IPS-15b (cell line): ENCODE data around the gene FAF1.
"Not testable (repeated sequence)": the region's sequence is repeated elsewhere in the genome, so short reads cannot be mapped to it uniquely, and the experiment has no call there.

Experiments used
- H3K27me3 ChIP-seq: one replicate; pipeline ENCODE4 v1.6.1; 2013; ENCODE audit warnings: low read length; ENCODE audit not compliant: control insufficient read depth, insufficient read depth
- H3K36me3 ChIP-seq: one replicate; pipeline ENCODE4 v1.6.1; 2013; ENCODE audit warnings: low read length; ENCODE audit not compliant: control insufficient read depth, insufficient read depth
- H3K4me1 ChIP-seq: one replicate; pipeline ENCODE4 v1.6.1; 2013; ENCODE audit warnings: mild to moderate bottlenecking, low read length; ENCODE audit not compliant: control insufficient read depth, insufficient read depth
- H3K4me3 ChIP-seq: one replicate; pipeline ENCODE4 v1.5.1; 2013; ENCODE audit warnings: low read depth, low read length
- H3K9ac ChIP-seq: one replicate; pipeline ENCODE4 v1.6.1; 2013; ENCODE audit warnings: low read depth, mild to moderate bottlenecking, low read length
- H3K9me3 ChIP-seq: one replicate; pipeline ENCODE4 v1.6.1; 2013; ENCODE audit warnings: mild to moderate bottlenecking, low read length; ENCODE audit not compliant: control insufficient read depth, insufficient read depth

Gene FAF1

GRCh38 chr1:50959913-50960844, at the start of gene FAF1:
FAF1 (minus strand) TSS chr1:50960267; CDS start chr1:50959811, 456 bp downstream.
- H3K9ac ChIP-seq, result peak within 1 kb of the TSS; percentile 81
- H3K9me3 ChIP-seq, result no peaks in the 10 kb centered on the region
- peak within 1 kb of the TSS; percentile 69 for H3K4me3 ChIP-seq
- H3K27me3 ChIP-seq, result peaks cover 15% of the 10 kb centered on the region
- no peaks in the 10 kb centered on the region for H3K4me1 ChIP-seq
- H3K36me3 ChIP-seq, result no peaks in the 10 kb centered on the region

- H3K27me3 ChIP-seq, result no peaks in the 10 kb centered on the region
- H3K4me3 ChIP-seq, result no peak overlapping the region
- H3K36me3 ChIP-seq, result no peaks in the 10 kb centered on the region
- no peaks in the 10 kb centered on the region for H3K9me3 ChIP-seq
- H3K9ac ChIP-seq, result no peak overlapping the region
- H3K4me1 ChIP-seq, result no peaks in the 10 kb centered on the region
These were observed 49.3 kb upstream of the FAF1 start for GRCh38 chr1:51009381-51009780.

- not testable (repeated sequence) for H3K9ac ChIP-seq, H3K4me1 ChIP-seq, H3K4me3 ChIP-seq, H3K27me3 ChIP-seq, H3K36me3 ChIP-seq, H3K9me3 ChIP-seq
These were observed 45.5 kb upstream of the FAF1 start for GRCh38 chr1:51005549-51005948.

- Histone ChIP-seq H3K36me3 (no peaks in the 10 kb centered on the region), H3K27me3 (no peaks in the 10 kb centered on the region), H3K9ac (no peak overlapping the region), H3K9me3 (no peaks in the 10 kb centered on the region), H3K4me3 (no peak overlapping the region), H3K4me1 (no peaks in the 10 kb centered on the region)
These were observed 42.4 kb upstream of the FAF1 start for GRCh38 chr1:51002516-51002915.

DNA sequence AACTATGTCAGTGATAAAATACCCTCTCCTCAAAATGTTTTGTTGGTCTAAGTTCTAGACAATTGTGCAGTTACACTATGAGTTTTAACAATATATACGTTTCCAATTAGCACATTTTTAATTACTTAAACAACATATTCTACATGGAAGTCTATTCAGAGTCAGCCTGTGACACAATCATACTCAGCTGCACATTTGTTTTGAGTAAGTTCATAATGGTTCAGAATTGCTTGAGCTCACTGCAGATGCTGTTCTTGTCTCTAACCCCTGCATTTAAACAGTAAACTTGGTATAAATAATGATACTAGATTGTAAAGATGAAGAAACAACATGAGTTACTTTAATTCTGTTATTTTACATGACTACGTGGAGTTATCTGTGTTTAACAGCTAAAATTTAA, 40.6 kb upstream of the FAF1 start:
- Histone ChIP-seq H3K9ac (no peak overlapping the region), H3K9me3 (no peaks in the 10 kb centered on the region), H3K36me3 (no peaks in the 10 kb centered on the region), H3K4me1 (no peaks in the 10 kb centered on the region), H3K4me3 (no peak overlapping the region), H3K27me3 (no peaks in the 10 kb centered on the region)

DNA sequence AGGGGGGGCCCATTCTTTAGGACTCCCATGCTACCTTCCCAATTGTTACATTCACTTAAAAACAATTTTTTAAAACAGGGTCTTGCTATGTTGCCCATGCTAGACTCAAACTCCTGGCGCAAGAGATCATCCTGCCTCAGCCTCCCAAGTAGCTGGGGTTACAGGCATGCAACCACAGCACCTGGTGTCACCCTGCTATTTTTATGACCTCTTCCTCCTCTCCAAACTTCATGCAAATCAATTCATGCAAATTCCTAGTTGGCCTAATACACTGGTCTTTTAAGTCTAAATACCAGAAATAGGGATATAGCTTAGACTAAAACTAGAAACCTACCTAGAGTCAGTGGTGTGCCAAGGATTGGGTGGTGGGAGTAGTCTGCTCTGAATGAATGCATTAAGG, 40.1 kb upstream of the FAF1 start:
- H3K4me1 ChIP-seq, result no peaks in the 10 kb centered on the region
- no peak overlapping the region for H3K4me3 ChIP-seq
- no peaks in the 10 kb centered on the region for H3K36me3 ChIP-seq
- H3K27me3 ChIP-seq, result no peaks in the 10 kb centered on the region
- no peaks in the 10 kb centered on the region for H3K9me3 ChIP-seq
- no peak overlapping the region for H3K9ac ChIP-seq

- not testable (repeated sequence) for H3K9me3 ChIP-seq, H3K9ac ChIP-seq, H3K27me3 ChIP-seq, H3K4me1 ChIP-seq, H3K36me3 ChIP-seq, H3K4me3 ChIP-seq
These were observed 39.3 kb upstream of the FAF1 start for GRCh38 chr1:50999375-50999774.

GRCh38 chr1:50996083-50996482, 36.0 kb upstream of the FAF1 start:
- no peaks in the 10 kb centered on the region for H3K4me1 ChIP-seq
- H3K36me3 ChIP-seq, result no peaks in the 10 kb centered on the region
- no peaks in the 10 kb centered on the region for H3K27me3 ChIP-seq
- no peak overlapping the region for H3K9ac ChIP-seq
- no peak overlapping the region for H3K4me3 ChIP-seq
- no peaks in the 10 kb centered on the region for H3K9me3 ChIP-seq

DNA sequence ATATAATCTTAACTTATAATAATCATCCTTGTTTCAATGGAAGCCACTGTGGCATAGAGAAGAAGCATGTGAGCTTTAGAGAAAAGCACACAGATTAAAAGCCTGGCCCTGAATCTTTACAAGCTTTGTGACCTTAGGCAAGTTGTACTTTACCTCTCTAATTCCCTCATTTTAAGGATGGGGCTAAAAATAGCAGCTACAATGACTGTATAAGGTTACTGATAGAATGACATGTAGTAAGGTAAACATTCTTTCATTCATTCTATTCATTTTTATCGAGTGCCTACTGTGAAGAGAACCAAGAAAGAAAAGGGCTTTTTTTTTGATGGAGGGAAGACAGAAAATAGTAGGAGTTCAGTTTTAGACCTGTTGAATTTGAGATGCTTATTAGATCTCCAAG, 35.6 kb upstream of the FAF1 start:
- no peaks in the 10 kb centered on the region for H3K9me3 ChIP-seq
- no peak overlapping the region for H3K4me3 ChIP-seq
- no peak overlapping the region for H3K9ac ChIP-seq
- no peaks in the 10 kb centered on the region for H3K27me3 ChIP-seq
- no peaks in the 10 kb centered on the region for H3K36me3 ChIP-seq
- H3K4me1 ChIP-seq, result no peaks in the 10 kb centered on the region

DNA sequence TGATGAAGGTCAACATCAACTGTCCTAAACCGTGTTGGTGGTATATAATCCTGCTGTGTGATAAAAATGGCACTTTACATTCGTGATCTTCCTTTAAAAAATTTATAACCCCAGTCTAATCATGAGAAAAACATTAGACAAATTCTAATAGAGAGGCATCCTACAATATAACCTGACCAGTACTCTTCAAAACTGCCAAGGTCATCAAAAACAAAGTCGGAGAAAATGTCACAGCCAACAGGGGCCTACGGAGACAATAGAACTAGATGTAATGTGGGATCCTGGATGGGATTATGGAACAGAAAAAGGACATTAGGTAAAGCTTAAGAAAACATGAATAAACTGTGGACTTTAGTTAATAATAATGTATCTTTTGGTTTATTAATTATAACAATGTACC, 34.9 kb upstream of the FAF1 start:
- H3K9ac ChIP-seq, result no peak overlapping the region
- no peaks in the 10 kb centered on the region for H3K9me3 ChIP-seq
- H3K4me3 ChIP-seq, result no peak overlapping the region
- H3K36me3 ChIP-seq, result no peaks in the 10 kb centered on the region
- H3K27me3 ChIP-seq, result no peaks in the 10 kb centered on the region
- no peaks in the 10 kb centered on the region for H3K4me1 ChIP-seq

DNA sequence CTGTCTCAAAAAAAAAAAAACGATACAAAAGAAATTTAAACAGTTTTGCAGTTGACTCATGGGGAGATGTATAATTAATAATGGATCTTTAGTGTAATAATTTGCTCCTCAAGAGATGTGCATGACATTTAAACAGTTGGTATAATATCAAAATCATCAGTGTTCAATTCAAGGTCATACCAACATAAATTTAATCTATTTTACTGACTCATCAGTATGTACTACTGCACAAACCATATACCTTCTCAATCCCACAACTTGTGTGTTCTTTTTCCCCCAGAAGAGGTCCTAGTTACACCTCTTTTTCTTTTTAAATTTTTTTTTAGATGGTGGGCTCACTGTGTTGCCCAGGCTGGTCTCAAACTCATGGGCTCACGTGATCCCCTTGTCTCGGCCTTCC, 33.6 kb upstream of the FAF1 start:
- Histone ChIP-seq H3K4me1 (no peaks in the 10 kb centered on the region), H3K36me3 (no peaks in the 10 kb centered on the region), H3K4me3 (no peak overlapping the region), H3K9ac (no peak overlapping the region), H3K9me3 (no peaks in the 10 kb centered on the region), H3K27me3 (no peaks in the 10 kb centered on the region)

- Histone ChIP-seq H3K4me3 (no peak overlapping the region), H3K36me3 (no peaks in the 10 kb centered on the region), H3K4me1 (no peaks in the 10 kb centered on the region), H3K9me3 (no peaks in the 10 kb centered on the region), H3K27me3 (no peaks in the 10 kb centered on the region), H3K9ac (no peak overlapping the region)
These were observed 32.7 kb upstream of the FAF1 start for GRCh38 chr1:50992532-50993318.
